ENCODE results near the gene CREB5. TPM values are rescaled to one million over a fixed set of nuclear protein-coding genes. Genes with fewer than 3 reads are reported as not detected.

CREB5 gene
- total RNA-seq, 4 donors from 2014 or later = 7.8 to 29.9 (median 12.9) TPM

- H3K4me3 ChIP-seq = no peak overlapping the region
- H3K4me1 ChIP-seq = no peaks in the 10 kb centered on the region
- H3K27me3 ChIP-seq = no peaks in the 10 kb centered on the region
- 87 to 94% methylated on average over 4 to 5 of the region's 5 CpGs for WGBS, 2 donors (ENCODE audit: low coverage in 1 of 2)
- no peak for ATAC-seq
- TF ChIP-seq EP300 (IDR thresholded peaks at IDR 0.05) (no peak), POLR2AphosphoS5 (IDR thresholded peaks at IDR 0.05) (no peak), CTCF (IDR thresholded peaks at IDR 0.05) (no peak)
- no peaks in the 10 kb centered on the region for H3K9me3 ChIP-seq
- no peak overlapping the region for H3K27ac ChIP-seq
- no peaks in the 10 kb centered on the region for H3K36me3 ChIP-seq
Measured at GRCh38 chr7:28599411-28599810, 187.1 kb downstream of the CREB5 start.

GRCh38 chr7:28602282-28602681 lies 190.0 kb downstream of the CREB5 start:
- no peaks in the 10 kb centered on the region for H3K27me3 ChIP-seq
- TF ChIP-seq POLR2A (IDR thresholded peaks at IDR 0.05) = no peak
- TF ChIP-seq EP300 (IDR thresholded peaks at IDR 0.05) = no peak
- no peak for TF ChIP-seq CTCF (IDR thresholded peaks at IDR 0.05)
- TF ChIP-seq POLR2AphosphoS5 (IDR thresholded peaks at IDR 0.05) = no peak
- H3K27ac ChIP-seq = no peak overlapping the region
- no peaks in the 10 kb centered on the region for H3K4me1 ChIP-seq
- ATAC-seq = no peak
- no peaks in the 10 kb centered on the region for H3K9me3 ChIP-seq
- no peak overlapping the region for H3K4me3 ChIP-seq
- WGBS, 2 donors (ENCODE audit: low coverage in 1 of 2) = 95 to 100% methylated on average over 3 of the region's 3 CpGs
- no peaks in the 10 kb centered on the region for H3K36me3 ChIP-seq

GRCh38 chr7:28605427-28606085 lies 193.2 kb downstream of the CREB5 start:
- Histone ChIP-seq H3K36me3 (no peaks in the 10 kb centered on the region), H3K27me3 (no peaks in the 10 kb centered on the region), H3K9me3 (no peaks in the 10 kb centered on the region), H3K4me1 (peaks cover 0 to 6% (median 3%) of the 10 kb centered on the region in 3 donors), H3K4me3 (no peak overlapping the region), H3K27ac (no peak overlapping the region)
- ATAC-seq = no peak
- 71 to 79% methylated on average over 5 to 7 of the region's 7 CpGs for WGBS, 2 donors (ENCODE audit: low coverage in 1 of 2)
- TF ChIP-seq POLR2AphosphoS5 (IDR thresholded peaks at IDR 0.05) (no peak), EP300 (IDR thresholded peaks at IDR 0.05) (no peak), CTCF (IDR thresholded peaks at IDR 0.05) (no peak), POLR2A (IDR thresholded peaks at IDR 0.05) (no peak)

GRCh38 chr7:28606421-28606820 lies 194.1 kb downstream of the CREB5 start:
- Histone ChIP-seq H3K27me3 (no peaks in the 10 kb centered on the region), H3K4me1 (peaks cover 0 to 6% (median 3%) of the 10 kb centered on the region in 3 donors), H3K9me3 (no peaks in the 10 kb centered on the region), H3K27ac (no peak overlapping the region), H3K4me3 (no peak overlapping the region), H3K36me3 (no peaks in the 10 kb centered on the region)
- no peak for ATAC-seq
- TF ChIP-seq CTCF (IDR thresholded peaks at IDR 0.05) (no peak), POLR2AphosphoS5 (IDR thresholded peaks at IDR 0.05) (no peak), EP300 (IDR thresholded peaks at IDR 0.05) (no peak), POLR2A (IDR thresholded peaks at IDR 0.05) (no peak)

- no peak overlapping the region for H3K27ac ChIP-seq
- ATAC-seq = no peak
- peaks cover 0 to 6% (median 3%) of the 10 kb centered on the region in 3 donors for H3K4me1 ChIP-seq
- H3K9me3 ChIP-seq = no peaks in the 10 kb centered on the region
- WGBS, 2 donors (ENCODE audit: low coverage in 1 of 2) = 57 to 76% methylated on average over 3 to 4 of the region's 4 CpGs
- no peak for TF ChIP-seq POLR2A (IDR thresholded peaks at IDR 0.05)
- no peak for TF ChIP-seq CTCF (IDR thresholded peaks at IDR 0.05)
- no peak for TF ChIP-seq POLR2AphosphoS5 (IDR thresholded peaks at IDR 0.05)
- TF ChIP-seq EP300 (IDR thresholded peaks at IDR 0.05) = no peak
- H3K36me3 ChIP-seq = no peaks in the 10 kb centered on the region
- H3K4me3 ChIP-seq = no peak overlapping the region
- no peaks in the 10 kb centered on the region for H3K27me3 ChIP-seq
Measured at GRCh38 chr7:28607855-28608193, 195.5 kb downstream of the CREB5 start.
